Caco-2 (cell line): ENCODE results near the gene NINJ1. TPM values are rescaled to one million over a fixed set of nuclear protein-coding genes. Genes with fewer than 3 reads are reported as not detected.
A peak's percentile ranks its signal among the peaks of the same experiment; 100 is the strongest.

Source experiments
- BruUV-seq: library from RNA; stranded (reverse); fragments of 400-500 nt; replicated peaks from 2 replicates; lab custom pipeline; 2021; lab: Mats Ljungman, UMichigan
- CTCF ChIA-PET: fragments of 300-600 bp; sonication (Branson Sonifier 250); formaldehyde crosslinking; loops from one replicate; lab custom pipeline; 2022; ENCODE audit warnings: antibody characterized with exemption; lab: Charles Lee
- POLR2A ChIA-PET: fragments of 300-600 bp; sonication (Branson Sonifier 250); formaldehyde crosslinking; loops from one replicate; lab custom pipeline; 2022; ENCODE audit warnings: antibody characterized with exemption; lab: Charles Lee
- DNase-seq, 2 experiments: peaks; one replicate each; pipeline versions ENCODE4 v3.0.0 to v3.0.0-alpha.2; 2020 to 2022
- H3K27me3 ChIP-seq: replicated peaks from 2 replicates; pipeline ENCODE4 v1.6.0; 2011; ENCODE audit warnings: low read length; ENCODE audit not compliant: control insufficient read depth, insufficient read depth
- H3K36me3 ChIP-seq: 2 replicates; pipeline ENCODE4 v1.5.1; 2011; ENCODE audit warnings: low read length; ENCODE audit not compliant: control insufficient read depth, insufficient read depth
- H3K4me1 ChIP-seq: fragments of 250-450 bp; sonication (Bioruptor Pico); 2 replicates; pipeline ENCODE4 v1.5.1; 2020; ENCODE audit warnings: mild to moderate bottlenecking
- H3K4me3 ChIP-seq: 2 replicates; pipeline ENCODE4 v1.5.1; 2011; ENCODE audit warnings: low read depth, mild to moderate bottlenecking, control low read depth, low read length
- H3K9me3 ChIP-seq: fragments of 250-450 bp; sonication (Bioruptor Pico); 2 replicates; pipeline ENCODE4 v1.5.1; 2020; ENCODE audit warnings: mild to moderate bottlenecking, moderate library complexity
- H3K27ac Mint-ChIP-seq: one replicate; pipeline ENCODE4 v1.8.0; 2022; ENCODE audit warnings: mixed read lengths; ENCODE audit not compliant: unreplicated experiment
- H3K27me3 Mint-ChIP-seq: one replicate; pipeline ENCODE4 v1.8.0; 2022; ENCODE audit warnings: mixed read lengths; ENCODE audit not compliant: insufficient read depth, unreplicated experiment
- H3K36me3 Mint-ChIP-seq: one replicate; pipeline ENCODE4 v1.8.0; 2022; ENCODE audit warnings: mild to moderate bottlenecking, mixed read lengths; ENCODE audit not compliant: insufficient read depth, unreplicated experiment
- H3K4me1 Mint-ChIP-seq: one replicate; pipeline ENCODE4 v1.8.0; 2022; ENCODE audit warnings: low read depth, mixed read lengths; ENCODE audit not compliant: unreplicated experiment
- H3K4me3 Mint-ChIP-seq: one replicate; pipeline ENCODE4 v1.8.0; 2022; ENCODE audit warnings: mild to moderate bottlenecking, moderate library complexity, mixed read lengths; ENCODE audit not compliant: unreplicated experiment
- H3K9me3 Mint-ChIP-seq: one replicate; pipeline ENCODE4 v1.8.0; 2022; ENCODE audit warnings: mixed read lengths; ENCODE audit not compliant: unreplicated experiment
- intact Hi-C: fragments of 100-400 bp; cut with micrococcal nuclease; formaldehyde crosslinking; loops from one replicate; pipeline ENCODE4 v1.10.0; 2022; ENCODE audit not compliant: unreplicated experiment
- total RNA-seq: library from RNA; stranded (reverse); gene quantifications from 2 replicates; pipeline ENCODE4 v1.2.3, GENCODE V29; 2022
- TF ChIP-seq, protein P1 (sequence below), 2 experiments: fragments of 200-600 bp in 1 of 2; IDR thresholded peaks; 1 replicate in 1 of 2; 2 replicates in 1 of 2; pipeline versions ENCODE4 v1.5.1 to v1.8.0; 2011 to 2022; ENCODE audit warnings: antibody characterized with exemption in 1 of 2, control low read depth in 1 of 2, inconsistent platforms in 1 of 2, low read depth in 1 of 2, low read length in 1 of 2, mild to moderate bottlenecking in 1 of 2, moderate library complexity in 1 of 2; ENCODE audit not compliant: insufficient read depth in 1 of 2, severe bottlenecking in 1 of 2, unreplicated experiment in 1 of 2

NINJ1 gene
- total RNA-seq, 1 experiment from 2014 or later = 35.6 TPM

DNA sequence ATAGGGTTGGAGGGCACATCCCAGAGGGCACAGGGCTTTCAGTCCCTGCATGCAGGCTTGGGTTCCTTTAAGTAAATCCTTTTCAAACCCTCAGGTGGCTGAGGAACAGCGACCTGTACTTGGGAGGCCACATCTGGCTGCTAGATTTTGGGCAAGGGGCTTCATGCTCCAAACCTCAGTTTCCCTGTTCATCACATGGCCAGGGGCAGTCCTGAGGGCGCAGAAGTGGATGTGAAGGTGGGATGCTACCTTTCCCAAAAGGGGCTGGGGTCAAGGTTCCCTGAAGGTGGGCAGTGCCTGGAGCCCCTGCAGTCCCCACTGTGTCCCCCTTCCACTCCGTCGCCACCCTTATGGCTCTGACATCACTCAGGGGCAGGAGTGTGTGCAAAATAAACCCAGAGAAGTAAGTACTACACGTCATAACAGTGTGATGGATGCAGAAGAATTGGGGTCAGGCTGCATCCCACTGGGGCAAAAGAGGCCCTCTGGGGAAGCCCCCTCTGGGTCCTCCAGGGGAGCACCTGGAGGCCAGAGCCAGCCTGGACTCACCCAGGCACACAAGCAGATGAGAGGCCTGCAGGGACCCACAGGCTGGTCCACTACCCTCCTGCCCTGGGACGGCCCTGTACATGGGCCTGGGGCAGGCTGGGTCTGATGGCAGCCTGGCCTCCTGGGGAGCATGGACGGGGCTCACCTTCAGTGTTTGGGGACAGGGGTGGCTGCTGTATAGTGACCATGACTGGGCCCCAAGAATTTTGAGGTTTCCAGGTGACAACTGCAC, 40.0 kb downstream of the NINJ1 start:
- Histone ChIP-seq H3K36me3 (no peaks in the 10 kb centered on the region), H3K4me3 (no peak overlapping the region), H3K4me1 (peaks cover 7% of the 10 kb centered on the region; the same call in 1 of the 2 replicates), H3K9me3 (no peaks in the 10 kb centered on the region), H3K27me3 (no peaks in the 10 kb centered on the region)
- ChIA-PET POLR2A (no interaction called here), CTCF (no interaction called here)
- intact Hi-C loops = no loop called here
- H3K27me3 Mint-ChIP-seq = no peaks in the 10 kb centered on the region
- no peaks in the 10 kb centered on the region for H3K9me3 Mint-ChIP-seq
- H3K27ac Mint-ChIP-seq = peak overlapping the region; percentile 63
- no peak for DNase-seq
- no peaks in the 10 kb centered on the region for H3K4me1 Mint-ChIP-seq
- H3K36me3 Mint-ChIP-seq = no peaks in the 10 kb centered on the region
- TF ChIP-seq, protein P1, sequence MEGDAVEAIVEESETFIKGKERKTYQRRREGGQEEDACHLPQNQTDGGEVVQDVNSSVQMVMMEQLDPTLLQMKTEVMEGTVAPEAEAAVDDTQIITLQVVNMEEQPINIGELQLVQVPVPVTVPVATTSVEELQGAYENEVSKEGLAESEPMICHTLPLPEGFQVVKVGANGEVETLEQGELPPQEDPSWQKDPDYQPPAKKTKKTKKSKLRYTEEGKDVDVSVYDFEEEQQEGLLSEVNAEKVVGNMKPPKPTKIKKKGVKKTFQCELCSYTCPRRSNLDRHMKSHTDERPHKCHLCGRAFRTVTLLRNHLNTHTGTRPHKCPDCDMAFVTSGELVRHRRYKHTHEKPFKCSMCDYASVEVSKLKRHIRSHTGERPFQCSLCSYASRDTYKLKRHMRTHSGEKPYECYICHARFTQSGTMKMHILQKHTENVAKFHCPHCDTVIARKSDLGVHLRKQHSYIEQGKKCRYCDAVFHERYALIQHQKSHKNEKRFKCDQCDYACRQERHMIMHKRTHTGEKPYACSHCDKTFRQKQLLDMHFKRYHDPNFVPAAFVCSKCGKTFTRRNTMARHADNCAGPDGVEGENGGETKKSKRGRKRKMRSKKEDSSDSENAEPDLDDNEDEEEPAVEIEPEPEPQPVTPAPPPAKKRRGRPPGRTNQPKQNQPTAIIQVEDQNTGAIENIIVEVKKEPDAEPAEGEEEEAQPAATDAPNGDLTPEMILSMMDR (IDR thresholded peaks at IDR 0.05; ENCODE audit: insufficient read depth in 1 of 2, low read depth in 1 of 2, low read length in 1 of 2, severe bottlenecking in 1 of 2, unreplicated experiment in 1 of 2) = no peak
- no TSS peak for BruUV-seq
- peak overlapping the region; percentile 75 for H3K4me3 Mint-ChIP-seq

DNA sequence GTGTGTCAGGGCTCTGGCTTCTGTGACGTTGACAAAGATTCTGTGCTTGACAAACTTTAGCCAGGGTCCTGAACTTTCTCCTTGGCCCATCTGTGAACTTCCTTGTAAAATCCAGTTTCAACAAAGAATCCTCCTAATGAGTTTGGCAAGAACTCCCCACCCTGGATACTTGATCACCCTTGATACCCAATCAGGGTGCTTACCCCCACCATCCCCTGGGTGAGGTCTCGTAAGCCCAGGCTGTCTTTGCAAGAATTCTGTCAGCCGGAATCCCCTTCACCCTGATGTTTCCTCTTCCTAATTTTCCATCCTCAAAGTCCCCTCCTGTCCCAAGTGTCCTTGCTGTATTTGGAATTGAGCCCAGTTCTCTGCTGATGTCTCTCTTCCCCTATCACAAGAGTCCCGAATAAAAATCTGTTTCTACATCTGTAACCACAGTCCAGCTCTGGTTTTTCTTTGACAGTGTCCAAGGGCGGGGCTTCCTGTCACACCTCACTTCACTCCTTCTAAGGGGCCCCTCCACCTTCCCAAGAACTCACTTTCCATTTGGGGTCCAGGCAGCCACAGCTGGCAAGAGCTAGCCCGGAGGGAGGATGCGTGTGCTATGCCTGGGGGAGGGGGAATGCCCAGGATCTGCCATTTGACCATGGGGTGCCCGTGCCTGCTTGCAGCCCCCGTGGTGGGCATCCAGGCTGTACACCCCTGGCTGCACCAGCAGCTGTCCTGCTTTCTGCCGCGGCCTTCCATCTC, 40.7 kb downstream of the NINJ1 start:
- BruUV-seq = no TSS peak
- H3K4me1 Mint-ChIP-seq = no peaks in the 10 kb centered on the region
- peak overlapping the region; percentile 27 for H3K27ac Mint-ChIP-seq
- no peaks in the 10 kb centered on the region for H3K36me3 Mint-ChIP-seq
- Histone ChIP-seq H3K9me3 (no peaks in the 10 kb centered on the region), H3K27me3 (no peaks in the 10 kb centered on the region), H3K36me3 (no peaks in the 10 kb centered on the region), H3K4me1 (peaks cover 7% of the 10 kb centered on the region; the same call in 1 of the 2 replicates), H3K4me3 (no peak overlapping the region)
- no peak for DNase-seq
- ChIA-PET POLR2A (no interaction called here), CTCF (no interaction called here)
- intact Hi-C loops = no loop called here
- H3K9me3 Mint-ChIP-seq = no peaks in the 10 kb centered on the region
- H3K27me3 Mint-ChIP-seq = no peaks in the 10 kb centered on the region
- H3K4me3 Mint-ChIP-seq = no peak overlapping the region
- TF ChIP-seq, protein P1 (IDR thresholded peaks at IDR 0.05; ENCODE audit: insufficient read depth in 1 of 2, low read depth in 1 of 2, low read length in 1 of 2, severe bottlenecking in 1 of 2, unreplicated experiment in 1 of 2) = no peak

DNA sequence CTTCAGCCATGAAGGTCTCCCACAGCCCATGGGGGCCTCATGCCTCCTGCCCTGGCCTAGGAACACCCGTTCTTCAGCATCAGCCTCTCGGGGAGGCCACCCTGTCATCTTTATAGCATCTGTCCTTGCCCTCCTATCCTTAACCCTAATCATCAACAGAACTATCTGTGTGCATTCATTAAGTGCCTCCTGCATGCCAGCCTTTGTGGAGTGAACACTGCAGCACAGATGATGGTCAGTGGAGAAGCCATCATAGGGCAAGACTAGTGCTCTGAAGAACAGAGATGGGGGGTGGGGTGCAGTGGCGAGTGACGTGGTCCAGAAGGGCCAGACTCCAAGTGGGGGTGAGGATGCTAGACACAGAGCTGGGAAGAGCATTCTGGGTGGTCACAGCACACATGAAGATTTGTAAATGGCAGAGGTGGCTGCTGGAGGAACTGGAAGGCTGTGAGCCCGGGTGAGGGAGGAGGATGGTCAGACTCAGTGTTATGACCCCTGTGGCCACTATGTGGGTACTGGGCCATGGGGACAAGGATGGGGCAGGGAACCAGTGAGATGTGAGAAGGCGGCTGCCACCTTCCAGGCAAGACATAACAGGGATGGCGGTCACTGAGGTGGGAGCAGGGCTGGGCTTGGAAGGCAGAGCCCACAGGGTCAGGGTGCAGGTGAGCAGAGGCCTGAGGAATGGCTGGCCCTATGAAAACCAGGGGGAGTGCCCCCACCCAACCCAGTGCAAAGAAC, 41.6 kb downstream of the NINJ1 start:
- H3K27me3 Mint-ChIP-seq = no peaks in the 10 kb centered on the region
- no peak for DNase-seq
- no TSS peak for BruUV-seq
- Histone ChIP-seq H3K4me3 (no peak overlapping the region), H3K9me3 (no peaks in the 10 kb centered on the region), H3K4me1 (peaks cover 1% of the 10 kb centered on the region; the same call in 1 of the 2 replicates), H3K27me3 (no peaks in the 10 kb centered on the region), H3K36me3 (no peaks in the 10 kb centered on the region)
- no peaks in the 10 kb centered on the region for H3K9me3 Mint-ChIP-seq
- H3K27ac Mint-ChIP-seq = no peak overlapping the region
- intact Hi-C loops = no loop called here
- H3K4me1 Mint-ChIP-seq = no peaks in the 10 kb centered on the region
- ChIA-PET POLR2A (no interaction called here), CTCF (no interaction called here)
- TF ChIP-seq, protein P1 (IDR thresholded peaks at IDR 0.05; ENCODE audit: insufficient read depth in 1 of 2, low read depth in 1 of 2, low read length in 1 of 2, severe bottlenecking in 1 of 2, unreplicated experiment in 1 of 2) = no peak
- no peak overlapping the region for H3K4me3 Mint-ChIP-seq
- no peaks in the 10 kb centered on the region for H3K36me3 Mint-ChIP-seq
